HG02588 (cell line): ENCODE data around the gene NUP210L.
"Not testable (repeated sequence)": the region's sequence is repeated elsewhere in the genome, so short reads cannot be mapped to it uniquely, and the experiment has no call there.

Experiments used
- ATAC-seq: cut with Tn5 transposase; IDR thresholded peaks from one replicate; pipeline ENCODE4 v1.9.1; 2021; ENCODE audit warnings: mild to moderate bottlenecking, moderate library complexity; ENCODE audit not compliant: unreplicated experiment

The NUP210L gene

DNA sequence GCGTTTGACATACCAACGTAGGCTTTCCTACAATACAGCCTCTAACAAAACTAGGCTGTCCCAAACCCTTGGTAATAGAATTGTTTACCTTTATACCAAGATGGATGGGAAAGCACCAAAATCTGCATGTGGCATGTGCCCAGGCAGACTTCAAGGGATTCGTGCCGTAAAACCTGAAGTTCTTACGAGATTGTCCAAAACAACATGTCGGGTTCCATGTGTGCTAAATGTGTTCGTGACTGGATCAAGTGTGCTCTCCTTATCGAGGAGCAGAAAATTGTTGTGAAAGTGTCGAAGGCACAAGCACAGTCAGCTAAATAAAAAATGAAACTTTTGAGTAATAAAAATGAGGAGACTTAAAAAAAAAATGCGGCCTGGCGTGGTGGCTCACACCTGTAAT, 159.2 kb downstream of the NUP210L start:
- ATAC-seq: no peak

DNA sequence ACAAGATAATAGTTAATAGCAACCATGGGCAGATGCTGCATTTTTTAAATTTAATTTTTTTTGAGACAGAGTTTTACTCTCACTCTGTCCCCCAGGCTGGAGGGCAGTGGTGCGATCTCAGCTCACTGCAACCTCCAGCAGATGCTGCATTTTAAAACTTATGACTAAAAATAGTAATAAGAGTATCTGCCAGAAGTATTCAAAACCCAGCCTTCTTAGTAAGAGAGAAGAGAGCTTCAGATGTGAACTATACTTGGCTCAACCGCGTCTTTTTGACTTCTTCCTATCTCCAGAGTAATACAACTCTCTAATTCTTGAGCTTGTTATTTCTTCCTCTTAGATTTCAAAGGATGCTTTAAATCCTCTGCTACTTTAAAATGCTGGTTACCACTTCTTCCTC, 159.7 kb downstream of the NUP210L start:
- no peak for ATAC-seq

DNA sequence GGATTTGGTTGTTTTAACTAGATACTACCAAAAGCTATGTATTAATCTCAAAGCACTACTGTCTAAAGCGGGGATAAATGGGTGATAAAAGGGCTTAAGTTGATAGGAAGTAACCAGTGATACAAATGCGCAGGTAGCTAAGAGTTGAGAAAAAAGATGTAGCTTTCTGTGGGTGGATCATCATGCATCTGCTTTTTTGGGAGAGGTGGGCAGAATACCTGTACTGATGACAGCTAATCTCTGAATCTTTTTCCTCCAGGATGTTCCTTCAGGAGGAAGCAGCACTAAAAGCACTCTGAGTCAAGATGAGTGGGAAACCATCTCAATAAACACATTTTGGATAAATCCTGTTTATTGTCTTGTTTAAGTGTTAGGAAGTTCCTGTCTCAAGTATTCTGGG, 163.1 kb downstream of the NUP210L start:
- ATAC-seq: no peak

DNA sequence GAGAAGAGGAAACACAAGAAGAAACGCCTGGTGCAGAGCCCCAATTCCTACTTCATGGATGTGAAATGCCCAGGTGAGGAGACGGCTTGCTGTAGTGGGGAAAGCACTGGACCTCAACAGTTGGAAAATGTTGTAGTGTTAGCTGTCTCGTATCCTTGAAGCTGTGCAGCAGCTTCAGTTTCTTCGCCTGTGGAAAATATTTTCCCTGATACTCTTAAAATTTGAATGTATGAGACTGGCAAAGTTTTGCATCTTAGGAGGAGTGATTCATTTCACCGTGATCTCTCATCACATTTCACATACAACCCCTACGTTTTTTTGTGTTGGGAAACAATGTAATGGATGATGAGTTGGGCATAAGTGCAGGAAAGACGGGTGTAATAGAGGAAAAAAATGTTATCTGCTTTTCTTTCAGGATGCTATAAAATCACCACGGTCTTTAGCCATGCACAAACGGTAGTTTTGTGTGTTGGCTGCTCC, 163.7 kb downstream of the NUP210L start:
- no peak for ATAC-seq

DNA sequence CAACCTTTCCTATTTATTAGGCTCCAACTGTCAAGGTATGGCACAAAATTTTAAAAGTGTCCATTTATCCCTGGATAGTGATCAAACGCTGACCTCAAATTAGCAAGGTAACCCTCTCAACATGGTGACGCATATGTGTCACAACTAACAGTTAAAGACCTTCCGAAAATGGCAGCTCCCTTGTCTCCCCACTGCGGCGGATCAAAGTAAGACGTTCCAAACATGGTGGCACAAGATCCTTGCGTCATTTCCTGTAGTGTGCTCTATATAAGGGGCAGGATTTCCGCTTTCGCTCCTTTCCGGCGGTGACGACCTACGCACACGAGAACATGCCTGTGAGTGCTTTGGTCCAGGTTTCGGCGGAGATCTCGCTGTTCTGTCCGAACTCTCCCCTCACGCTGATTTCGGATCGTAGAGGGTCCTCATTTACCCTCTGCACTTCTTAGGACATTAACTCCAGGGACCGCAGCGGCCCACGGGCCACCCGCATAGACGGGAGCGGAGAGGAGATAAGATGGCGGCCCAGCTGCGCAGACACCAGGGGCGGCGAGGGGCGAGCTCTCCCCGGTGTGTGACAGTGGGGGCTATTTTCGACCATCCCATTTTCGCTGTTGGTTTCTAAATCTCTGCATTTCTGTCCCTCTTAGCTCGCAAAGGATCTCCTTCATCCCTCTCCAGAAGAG, 164.3 kb downstream of the NUP210L start, which contains the start of gene RPS27:
Gene RPS27 (plus strand): TSS at position 295 of the 683 bp plus-strand sequence. CDS start 35 bp downstream, at position 330.
- peak; percentile 70 for ATAC-seq

DNA sequence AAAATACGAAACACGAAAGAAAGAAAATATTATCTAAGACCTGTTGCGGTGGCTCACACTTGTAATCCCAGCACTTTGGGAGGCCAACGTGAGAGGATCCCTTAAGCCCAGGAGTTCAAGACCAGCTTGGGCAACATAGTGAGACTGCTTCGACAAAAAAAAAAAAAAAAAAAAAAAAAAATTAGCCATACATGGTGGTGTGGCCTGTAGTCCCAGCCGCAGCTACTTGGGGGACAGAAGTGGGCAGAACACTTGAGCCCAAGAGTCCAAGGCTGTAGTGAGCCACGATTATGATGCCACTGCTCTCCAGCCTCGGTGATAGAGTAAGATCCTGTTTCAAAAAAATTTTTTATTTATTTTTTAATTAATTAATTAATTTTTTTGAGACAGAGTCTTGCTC, 167.3 kb downstream of the NUP210L start:
- no peak for ATAC-seq

DNA sequence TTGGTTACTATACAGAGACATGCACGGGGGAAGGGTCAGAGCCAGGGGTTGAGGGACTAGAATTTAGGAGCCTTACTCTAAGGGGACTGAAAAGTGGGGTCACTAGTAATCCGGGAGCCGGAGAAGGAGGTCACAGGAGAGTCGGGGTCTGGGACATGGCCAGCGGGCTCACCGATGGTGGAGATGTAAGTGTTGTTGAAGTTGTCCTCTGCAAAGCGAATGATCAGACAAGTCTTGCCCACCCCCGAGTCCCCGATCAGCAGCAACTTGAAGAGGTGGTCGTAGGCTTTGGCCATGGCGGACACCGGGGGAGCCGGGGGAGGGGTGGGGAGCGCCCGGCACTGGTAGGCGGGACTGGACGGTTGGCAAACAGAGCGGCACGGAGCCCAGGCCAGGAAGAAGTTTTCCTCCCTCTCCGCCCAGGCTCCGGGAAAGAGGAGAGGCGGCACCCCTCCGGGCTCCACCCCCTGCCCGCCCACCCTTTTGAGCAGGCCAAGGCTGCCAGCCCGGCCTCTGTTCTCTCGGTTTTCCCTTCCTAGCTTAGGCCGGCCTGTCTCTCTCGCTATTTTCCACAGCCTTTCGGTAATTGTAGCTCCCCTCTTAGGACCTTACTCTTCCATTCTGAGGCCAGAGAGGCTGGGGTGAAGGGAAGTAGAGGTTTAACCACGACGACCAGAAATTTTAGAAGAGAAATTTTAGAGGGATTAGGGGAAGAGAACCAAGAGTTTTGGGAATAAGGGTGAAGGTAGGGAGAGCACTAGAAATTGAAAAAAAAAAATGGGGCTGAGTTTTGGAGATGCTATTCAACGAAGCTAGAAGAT, 168.7 kb downstream of the NUP210L start, which contains the start of gene RAB13:
Gene RAB13 (minus strand): TSS at position 399 of the 821 bp plus-strand sequence. CDS start 103 bp downstream, at position 296.
- no peak for ATAC-seq

DNA sequence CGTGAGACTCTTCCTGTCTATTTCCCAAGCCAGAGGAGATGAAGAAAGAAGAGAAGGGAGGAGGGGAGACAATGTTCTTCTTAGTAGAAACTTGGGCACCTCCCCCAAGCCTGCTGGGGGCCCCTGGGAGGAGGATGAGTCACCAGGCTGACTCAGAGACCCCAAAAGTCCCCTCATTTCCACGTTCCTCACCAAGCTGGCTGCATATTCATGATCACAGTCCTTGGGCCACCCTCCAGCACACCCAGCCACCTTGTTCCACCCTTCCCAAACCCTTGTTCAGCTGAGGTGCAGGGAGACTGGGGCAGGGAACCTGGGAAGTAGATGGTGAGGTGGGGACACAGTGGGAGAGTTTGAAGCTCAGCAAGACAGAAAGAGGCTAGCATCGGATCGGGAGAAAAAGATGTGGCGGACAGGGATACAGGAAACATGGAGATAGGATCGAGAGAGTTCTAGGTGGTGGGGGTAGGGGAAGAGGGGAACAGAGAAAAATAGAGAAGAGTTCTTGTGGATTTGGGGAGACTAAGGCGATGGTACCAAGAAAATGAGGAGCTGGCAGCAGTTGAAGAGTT, 169.4 kb downstream of the NUP210L start:
- ATAC-seq: no peak

DNA sequence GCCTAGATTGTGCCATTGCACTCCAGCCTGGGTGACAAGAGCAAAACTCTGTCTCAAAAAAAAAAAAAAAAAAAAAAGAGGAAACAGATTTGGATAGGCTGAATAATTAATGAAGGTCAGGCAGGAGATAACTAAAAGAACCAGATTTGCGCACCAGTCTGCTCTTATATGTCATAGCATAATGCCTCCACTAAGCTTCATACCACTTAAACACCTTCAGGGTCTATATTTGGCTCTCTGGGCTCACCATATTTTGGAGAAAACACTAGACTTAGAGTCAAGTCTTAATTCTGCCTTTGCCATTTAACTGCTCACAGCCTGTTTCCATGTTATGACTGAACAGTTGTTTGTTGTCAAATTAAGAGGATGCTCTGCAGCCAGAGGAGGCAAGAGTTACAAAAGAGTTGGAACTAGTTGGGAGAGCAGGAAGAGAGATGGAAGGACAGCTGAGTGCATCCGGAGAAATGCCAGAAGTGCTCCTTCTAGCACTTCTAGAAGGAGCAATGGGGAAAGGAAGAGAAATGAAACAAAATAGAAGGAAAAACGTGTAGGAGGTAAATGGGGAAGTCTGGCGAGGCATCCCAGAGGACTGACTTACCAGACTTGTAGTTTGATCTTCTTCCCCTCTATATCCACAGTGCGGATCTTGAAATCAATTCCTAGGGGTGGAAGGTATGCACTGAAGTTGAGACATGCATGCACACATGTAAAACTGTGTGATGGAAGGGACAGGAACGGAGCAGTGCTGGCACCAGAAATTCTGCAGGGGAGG, 170.6 kb downstream of the NUP210L start:
- no peak for ATAC-seq

DNA sequence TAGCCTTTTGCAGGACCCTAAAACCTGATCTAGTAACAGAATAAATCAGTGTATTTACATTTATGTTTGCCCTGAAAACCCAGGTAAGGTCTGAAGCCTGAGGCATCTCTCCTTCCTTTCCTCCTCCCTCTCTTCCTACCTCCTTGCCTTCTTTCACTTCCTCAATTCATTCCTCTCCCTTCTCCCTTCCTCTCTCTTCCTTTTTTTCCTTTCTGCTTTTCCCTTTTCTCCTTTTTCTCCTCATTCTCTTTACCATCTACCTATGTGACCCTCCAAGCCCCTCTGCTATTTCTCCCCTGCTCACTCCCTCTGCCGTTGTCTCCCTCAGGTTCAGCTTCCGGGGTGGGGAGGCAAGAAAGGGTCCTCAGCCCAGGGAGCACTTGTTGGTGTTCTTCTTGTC, 173.1 kb downstream of the NUP210L start:
- not testable (repeated sequence) for ATAC-seq

DNA sequence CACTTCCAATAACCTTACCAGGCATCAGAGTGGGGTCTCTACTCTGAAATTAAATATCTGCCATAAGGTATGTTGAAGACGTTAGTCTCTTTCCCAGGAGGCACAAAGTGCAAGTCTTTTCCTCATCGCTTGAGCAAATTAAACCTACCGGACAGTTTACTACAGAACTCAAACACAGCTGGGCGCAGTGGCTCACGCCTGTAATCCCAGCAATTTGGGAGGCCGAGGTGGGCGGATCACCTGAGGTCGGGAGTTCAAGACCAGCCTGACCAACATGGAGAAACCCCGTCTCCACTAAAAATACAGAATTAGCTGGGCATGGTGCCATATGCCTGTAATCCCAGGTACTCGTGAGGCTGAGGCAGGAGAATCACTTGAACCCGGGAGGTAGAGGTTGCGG, 175.8 kb downstream of the NUP210L start:
- not testable (repeated sequence) for ATAC-seq

DNA sequence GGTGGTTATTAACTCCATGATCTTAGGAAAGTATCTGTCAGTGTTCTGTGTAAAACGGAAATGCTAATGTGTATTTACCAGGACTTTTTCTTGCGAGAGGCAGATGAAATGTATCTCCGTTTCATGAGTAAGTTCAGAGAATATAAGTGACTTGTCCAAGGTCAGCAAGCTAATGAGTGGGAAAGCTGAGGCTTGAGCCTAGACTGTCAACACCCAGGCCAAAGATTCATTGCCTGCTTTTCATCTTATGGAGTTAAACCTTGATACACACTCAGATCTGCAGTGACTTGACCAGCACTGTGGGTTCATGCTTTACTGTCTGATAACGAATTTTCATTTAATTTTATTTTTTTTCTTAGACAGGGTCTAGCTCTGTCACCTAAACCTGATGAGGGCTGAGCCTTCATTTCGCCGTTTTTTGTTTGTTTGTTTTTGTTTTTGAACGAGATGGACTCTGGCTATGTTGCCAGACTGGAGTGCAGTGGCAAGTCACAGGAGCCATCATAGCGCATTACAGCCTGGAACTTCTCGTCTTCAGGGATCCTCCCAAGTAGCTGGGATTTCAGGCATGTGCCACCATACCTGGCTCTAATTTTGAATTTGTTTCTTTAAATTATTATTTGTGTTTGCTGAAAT, 176.5 kb downstream of the NUP210L start:
- no peak for ATAC-seq

DNA sequence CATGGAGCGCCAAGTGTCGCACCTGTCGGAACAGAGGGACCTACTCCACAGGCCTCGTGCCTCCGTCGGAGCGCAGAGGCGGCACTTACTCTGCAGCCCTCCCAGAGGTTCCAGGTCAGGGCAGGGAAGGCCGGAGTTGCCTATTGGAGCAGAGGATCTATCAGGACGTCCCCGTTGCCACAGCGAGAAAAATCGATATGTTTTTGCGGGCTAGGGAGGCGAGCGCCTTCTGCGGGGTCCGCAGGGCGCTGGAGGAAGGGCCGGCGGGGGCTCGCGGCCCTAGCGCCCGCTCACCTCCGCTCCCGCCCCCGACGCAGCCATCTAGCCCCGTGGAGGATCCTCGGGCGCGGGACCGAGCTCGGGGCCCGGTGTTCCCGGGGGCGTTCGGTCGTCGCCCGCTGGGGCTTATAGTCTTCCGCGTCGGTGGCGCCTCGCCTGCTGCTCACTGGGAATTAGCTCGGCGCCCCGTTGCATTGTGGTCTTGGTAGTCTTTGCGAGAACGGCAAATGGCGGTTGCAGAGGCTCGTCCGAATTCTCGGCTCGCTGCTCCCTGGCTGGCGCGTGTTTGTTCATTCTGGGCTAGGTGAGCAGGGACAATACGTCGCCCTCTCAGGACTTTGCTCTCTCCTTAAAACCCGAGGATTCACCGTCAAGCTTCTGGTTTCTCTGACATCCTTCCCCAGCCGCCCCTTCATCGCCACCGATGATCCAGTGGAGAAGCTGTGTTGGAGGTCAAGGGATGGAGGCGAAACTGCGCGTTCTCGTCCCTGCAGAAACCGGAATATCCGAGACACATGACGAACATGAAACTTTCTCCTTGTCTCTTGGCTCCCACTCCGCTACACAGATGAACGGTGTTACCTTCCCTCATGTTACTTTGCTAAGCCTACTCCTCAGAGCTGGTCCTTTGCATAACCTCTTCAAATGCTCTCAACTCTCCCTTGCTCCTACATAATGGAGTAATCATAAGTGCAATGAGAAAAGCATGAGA, 177.3 kb downstream of the NUP210L start, which contains the start of gene JTB:
Gene JTB (minus strand): TSS at position 425 of the 991 bp plus-strand sequence. CDS start 422 bp downstream, at position 3.
- peak; percentile 66 for ATAC-seq

DNA sequence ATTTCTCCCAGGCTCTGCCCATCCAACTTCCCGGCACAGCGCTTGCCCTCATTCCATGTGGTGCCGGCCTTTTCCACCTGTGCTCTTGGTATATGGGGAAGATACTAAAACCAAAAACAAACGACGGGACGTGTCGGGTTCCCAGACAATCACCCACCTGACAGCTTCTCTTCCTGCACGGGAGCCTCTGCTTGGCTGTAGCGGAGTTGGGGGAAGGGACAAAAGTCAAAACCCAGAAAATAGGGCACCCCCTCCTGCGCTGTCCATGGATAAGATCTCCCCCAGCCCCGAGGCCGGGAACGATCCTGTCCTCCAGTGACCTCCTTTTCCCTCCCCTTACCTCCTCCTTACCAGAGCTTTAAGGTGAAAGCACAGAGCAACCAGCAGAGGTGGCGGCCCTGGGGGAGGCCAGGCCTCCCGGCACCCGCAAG, 178.0 kb downstream of the NUP210L start:
- no peak for ATAC-seq

DNA sequence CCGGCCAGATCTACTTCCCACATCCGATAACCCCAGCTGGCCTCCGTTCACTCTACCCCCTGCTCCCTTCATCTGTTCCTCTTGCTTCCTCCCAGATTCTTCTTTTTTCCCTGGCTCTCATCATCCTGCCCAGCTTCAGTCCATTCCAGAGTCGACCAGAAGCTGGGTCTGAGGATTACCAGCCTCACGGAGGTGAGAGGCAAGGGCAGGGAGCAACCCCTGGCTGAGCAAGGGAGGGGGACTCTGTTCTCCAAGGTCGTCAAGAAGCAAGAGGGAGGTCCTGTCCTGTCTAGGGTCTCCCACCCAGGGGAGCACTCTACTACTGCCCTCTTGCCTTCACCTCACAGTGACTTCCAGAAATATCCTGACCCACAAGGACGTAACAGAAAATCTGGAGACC, 181.3 kb downstream of the NUP210L start:
- ATAC-seq: no peak

DNA sequence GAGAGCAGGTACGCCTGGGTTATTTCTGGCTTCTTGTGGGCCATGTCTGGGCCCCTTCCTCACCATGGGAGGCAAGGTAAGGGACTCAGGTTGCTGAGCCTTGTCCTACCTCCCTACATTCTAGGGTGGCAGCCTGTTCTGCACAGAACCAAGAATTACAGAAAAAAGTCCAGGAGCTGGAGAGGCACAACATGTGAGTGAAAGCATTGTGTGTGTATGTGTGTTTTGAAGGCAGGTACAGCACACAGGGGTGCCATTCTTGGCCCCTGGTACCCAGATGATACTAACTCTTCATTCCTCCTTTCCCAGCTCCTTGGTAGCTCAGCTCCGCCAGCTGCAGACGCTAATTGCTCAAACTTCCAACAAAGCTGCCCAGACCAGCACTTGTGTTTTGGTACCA, 181.8 kb downstream of the NUP210L start:
- ATAC-seq: no peak

DNA sequence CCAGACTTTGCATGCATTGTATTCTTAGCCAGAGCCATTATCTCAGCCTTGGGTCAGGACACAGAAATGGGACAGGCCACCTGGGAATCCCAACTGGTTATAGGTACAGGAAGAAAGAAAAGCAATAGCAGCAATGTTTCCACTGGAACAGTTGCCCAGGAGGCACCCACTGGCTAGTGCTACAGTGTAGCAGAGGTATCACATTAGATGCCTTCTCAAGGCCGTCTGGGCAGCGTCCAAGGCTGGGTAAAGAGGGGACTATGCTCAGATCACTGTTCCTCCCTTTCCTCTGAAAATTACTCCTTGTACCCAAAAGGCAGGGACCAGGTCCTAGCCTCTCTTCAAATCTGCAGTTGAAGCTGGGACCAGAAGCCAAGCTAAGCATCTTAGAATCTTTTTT, 184.5 kb downstream of the NUP210L start:
- ATAC-seq: no peak

DNA sequence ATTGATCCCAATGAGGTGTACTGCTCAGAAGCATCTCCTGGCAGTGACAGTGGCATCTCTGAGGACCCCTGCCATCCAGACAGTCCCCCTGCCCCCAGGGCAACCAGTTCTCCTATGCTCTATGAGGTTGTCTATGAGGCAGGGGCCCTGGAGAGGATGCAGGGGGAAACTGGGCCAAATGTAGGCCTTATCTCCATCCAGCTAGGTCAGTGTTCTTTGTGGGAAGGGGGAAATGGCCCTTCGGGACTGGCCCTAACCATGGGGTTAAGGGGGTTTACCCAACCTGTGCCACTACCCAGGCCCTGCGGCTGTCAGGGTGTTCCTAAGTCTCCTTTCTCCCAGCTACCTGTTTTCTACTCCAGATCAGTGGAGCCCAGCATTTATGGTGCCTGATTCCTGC, 185.9 kb downstream of the NUP210L start:
- no peak for ATAC-seq

DNA sequence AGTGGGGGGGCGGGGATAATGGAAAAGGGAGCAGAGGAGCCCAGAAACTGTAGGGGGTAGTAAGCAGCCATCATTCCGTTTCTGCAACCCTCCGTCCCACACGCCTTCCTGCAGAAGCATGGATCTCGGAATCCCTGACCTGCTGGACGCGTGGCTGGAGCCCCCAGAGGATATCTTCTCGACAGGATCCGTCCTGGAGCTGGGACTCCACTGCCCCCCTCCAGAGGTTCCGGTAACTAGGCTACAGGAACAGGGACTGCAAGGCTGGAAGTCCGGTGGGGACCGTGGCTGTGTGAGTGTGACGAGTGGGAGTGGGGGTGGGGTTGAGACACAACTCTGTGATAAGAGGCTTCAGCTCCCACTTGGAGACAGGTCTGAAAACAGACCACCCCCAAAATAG, 186.5 kb downstream of the NUP210L start:
- ATAC-seq: no peak
